GM12878 (cell line): ENCODE measurements around the gene FGFRL1. TPM values are rescaled to one million over a fixed set of nuclear protein-coding genes. Genes with fewer than 3 reads are reported as not detected.

Source experiments
- ATAC-seq: fragments of 200-7000 bp; cut with Tn5 transposase; 3 replicates; pipeline ENCODE4 v1.9.1; 2020; ENCODE audit warnings: mild to moderate bottlenecking, moderate library complexity
- BruUV-seq: library from RNA; stranded (reverse); fragments of 400-500 nt; replicated peaks from 2 replicates; lab custom pipeline; 2021; lab: Mats Ljungman, UMichigan
- CTCF ChIA-PET: fragments of 300-600 bp; sonication (Branson Sonifier 250); formaldehyde crosslinking; extraction: SDS; loops from one replicate; lab custom pipeline; 2021; ENCODE audit warnings: inconsistent platforms; lab: Yijun Ruan, JAX
- POLR2A ChIA-PET: fragments of 350-600 bp; formaldehyde crosslinking; extraction: SDS; loops from one replicate; lab custom pipeline; 2021; ENCODE audit warnings: inconsistent platforms; lab: Charles Lee
- RAD21 ChIA-PET: fragments of 300-600 bp; sonication (Branson Sonifier 250); formaldehyde crosslinking; loops from one replicate; lab custom pipeline; 2023; ENCODE audit warnings: antibody characterized with exemption; ENCODE audit not compliant: unreplicated experiment; lab: Charles Lee
- SMC1A ChIA-PET: fragments of 300-600 bp; sonication (Branson Sonifier 250); formaldehyde crosslinking; loops from one replicate; lab custom pipeline; 2023; ENCODE audit not compliant: unreplicated experiment, uncharacterized antibody; lab: Charles Lee
- DNase-seq: peaks from one replicate; pipeline ENCODE4 v3.0.0-alpha.2; 2011; ENCODE audit warnings: low read depth, low spot score
- FAIRE-seq: peaks from 3 replicates; lab custom pipeline; 2011; peaks lifted over from hg19 to GRCh38; lab: Jason Lieb, UNC
- H2AFZ ChIP-seq: 2 replicates; pipeline ENCODE4 v1.6.0; 2011; ENCODE audit warnings: low read depth, low read length, control low read depth; ENCODE audit not compliant: control insufficient read depth
- H3K27ac ChIP-seq: 2 replicates; pipeline ENCODE4 v1.5.1; 2011; ENCODE audit warnings: control low read depth; ENCODE audit not compliant: control insufficient read depth, insufficient read depth
- H3K27me3 ChIP-seq, 2 experiments: replicated peaks in 1 of 2; 2 replicates each; pipeline versions ENCODE4 v1.6.0 to v1.6.1; 2011; ENCODE audit warnings: low read length in 1 of 2; ENCODE audit not compliant: control insufficient read depth in 2 of 2, insufficient read depth in 2 of 2
- H3K36me3 ChIP-seq, 2 experiments: 2 replicates each; pipeline ENCODE4 v1.5.1; 2011; ENCODE audit warnings: low read length in 1 of 2; ENCODE audit not compliant: control insufficient read depth in 2 of 2, insufficient read depth in 2 of 2
- H3K4me1 ChIP-seq: 2 replicates; pipeline ENCODE4 v1.6.1; 2011; ENCODE audit warnings: mild to moderate bottlenecking, low read length, moderate library complexity, mixed read lengths; ENCODE audit not compliant: control insufficient read depth, insufficient read depth
- H3K4me2 ChIP-seq: 2 replicates; pipeline ENCODE4 v1.6.0; 2011; ENCODE audit warnings: control low read depth; ENCODE audit not compliant: control insufficient read depth, insufficient read depth
- H3K4me3 ChIP-seq: fragments of 200-600 bp; sonication (generic); 2 replicates; pipeline ENCODE4 v1.5.1; 2016
- H3K79me2 ChIP-seq: 2 replicates; pipeline ENCODE4 v1.6.0; 2011; ENCODE audit warnings: low read length; ENCODE audit not compliant: control insufficient read depth, insufficient read depth
- H3K9ac ChIP-seq: 2 replicates; pipeline ENCODE4 v1.8.0; 2011; ENCODE audit warnings: low read length, control low read depth, mixed read lengths; ENCODE audit not compliant: control insufficient read depth, insufficient read depth
- H3K9me3 ChIP-seq: replicated peaks from 3 replicates; pipeline ENCODE4 v1.5.1; 2011; ENCODE audit warnings: mild to moderate bottlenecking, low read length; ENCODE audit not compliant: control insufficient read depth, insufficient read depth
- H4K20me1 ChIP-seq: 2 replicates; pipeline ENCODE4 v1.6.0; 2011; ENCODE audit not compliant: control insufficient read depth, insufficient read depth
- BRCA1 ChIP-seq: IDR thresholded peaks from 2 replicates; pipeline ENCODE4 v1.6.1; 2011; ENCODE audit warnings: low read depth, low read length, improper control_type of control experiment
- NFIC ChIP-seq: IDR thresholded peaks from 2 replicates; pipeline ENCODE4 v1.6.1; 2012; ENCODE audit warnings: low read depth, mild to moderate bottlenecking, inconsistent platforms, low read length, moderate library complexity
- PAX5 ChIP-seq: IDR thresholded peaks from 2 replicates; pipeline ENCODE4 v1.6.1; 2011; ENCODE audit warnings: low read depth, low read length, borderline replicate concordance
- PML ChIP-seq: IDR thresholded peaks from 2 replicates; pipeline ENCODE4 v1.6.1; 2012; ENCODE audit warnings: low read length, inconsistent platforms
- REST ChIP-seq: IDR thresholded peaks from 2 replicates; pipeline ENCODE4 v1.6.1; 2012; ENCODE audit warnings: mild to moderate bottlenecking, low read depth, low read length
- STAT1 ChIP-seq: fragments of 450-650 bp; conservative IDR thresholded peaks from 2 replicates; pipeline ENCODE4 v1.6.1; 2014; ENCODE audit warnings: antibody characterized with exemption, mild to moderate bottlenecking
- ZNF217 ChIP-seq: fragments of 450-650 bp; IDR thresholded peaks from 2 replicates; pipeline ENCODE4 v1.6.1; 2017; ENCODE audit warnings: antibody characterized with exemption, mild to moderate bottlenecking
- WGBS: methylation state at CpG from one replicate; pipeline ENCODE4 v1.1.6; 2016; ENCODE audit warnings: low lambda C conversion rate; ENCODE audit not compliant: insufficient replicate concordance, insufficient coverage; ENCODE audit errors: missing lambda C conversion rate; 5-methylcytosine and 5-hydroxymethylcytosine counted together
- in situ Hi-C: fragments of 300-500 bp; cut with MboI; formaldehyde crosslinking; loops from 9 replicates; pipeline ENCODE4 v1.14.3; 2018; ENCODE audit warnings: mixed read lengths
- intact Hi-C: fragments of 100-400 bp; cut with micrococcal nuclease; formaldehyde crosslinking; loops from one replicate; pipeline ENCODE4 v1.14.2; 2022; ENCODE audit not compliant: unreplicated experiment
- polyA plus RNA-seq, 11 experiments: library from polyadenylated mRNA; depleted of rRNA in 4 of 11; unstranded in 6 of 11; stranded (reverse) in 5 of 11; fragments of >200 nt; fragmentation: Nextera tagmentation in 4 of 11; fragmentation: Illumina TruSeq in 1 of 11; extraction: Ambion mirVana in 4 of 11; extraction: Trizol in 1 of 11; gene quantifications; 1 replicate in 1 of 11; 2 replicates in 10 of 11; pipeline versions ENCODE4 v1.2.1 to v1.2.3, GENCODE V29; 2011 to 2016; ENCODE audit warnings: inconsistent platforms in 2 of 11, missing spikeins in 2 of 11, low read depth in 1 of 11
- total RNA-seq, 4 experiments: library from RNA; depleted of rRNA in 3 of 4; stranded (reverse); fragments of >200 nt in 3 of 4; fragmentation: Illumina TruSeq in 1 of 4; extraction: Trizol in 1 of 4; gene quantifications; 2 replicates each; pipeline versions ENCODE4 v1.2.1 to v1.2.3, GENCODE V29; 2013 to 2021
- TF ChIP-seq, protein P1 (sequence below): fragments of 450-650 bp; formaldehyde crosslinking; IDR thresholded peaks from 2 replicates; pipeline ENCODE4 v1.5.0; 2022; ENCODE audit warnings: mild to moderate bottlenecking, missing genetic modification characterization

Gene FGFRL1
- total and polyA plus RNA-seq, 10 of the 15 experiments (the other 5 are each of a cell fraction or from before 2014, with no cell fraction given), result 0.02 to 1.5 (median 0.29) TPM; not detected in 2

DNA sequence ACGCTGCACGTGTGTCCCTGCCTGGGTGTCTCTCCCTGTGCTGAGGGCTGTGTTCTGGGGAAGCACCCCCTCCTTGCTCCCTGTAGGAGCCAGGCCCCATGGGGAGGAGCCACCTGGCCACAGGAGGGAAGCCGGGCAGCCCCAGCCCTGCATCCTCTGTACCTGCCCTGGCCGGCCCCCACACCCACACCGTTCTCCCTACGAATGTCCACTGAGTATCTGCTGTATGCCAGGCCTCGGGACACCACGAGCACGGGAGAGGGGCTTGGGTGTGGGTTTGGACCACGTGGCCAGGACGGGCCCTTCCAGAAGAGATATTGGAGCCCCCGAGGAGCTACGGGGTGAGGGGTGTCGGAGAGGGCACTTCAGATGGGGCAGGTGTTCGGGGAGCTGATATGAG lies 6.3 kb downstream of the FGFRL1 start:
- WGBS, result 34% methylated on average over 13 of the region's 15 CpGs
- Histone ChIP-seq H3K27ac (no peak overlapping the region), H3K79me2 (no peaks in the 10 kb centered on the region), H3K4me1 (peaks cover 11% of the 10 kb centered on the region), H3K4me2 (no peak overlapping the region), H3K4me3 (no peak overlapping the region), H2AFZ (no peak overlapping the region), H3K9me3 (no peaks in the 10 kb centered on the region), H4K20me1 (no peaks in the 10 kb centered on the region; the same call in 1 of the 2 replicates), H3K9ac (no peak overlapping the region), H3K36me3 (no peaks in the 10 kb centered on the region), H3K27me3 (no peaks in the 10 kb centered on the region)
- ChIA-PET POLR2A (no interaction called here), CTCF (no interaction called here), SMC1A (no interaction called here), RAD21 (no interaction called here)
- intact Hi-C loops, result no loop called here
- no peak for TF ChIP-seq NFIC
- TF ChIP-seq PAX5, result no peak
- no TSS peak for BruUV-seq
- FAIRE-seq (no peak), DNase-seq (no peak), ATAC-seq (no peak)
- in situ Hi-C loops, result no loop called here

- H3K4me3 ChIP-seq, result no peak overlapping the region
These were observed 7.0 kb downstream of the FGFRL1 start for GRCh38 chr4:1018147-1019020.

More at GRCh38 chr4:1018147-1019020, 7.0 kb downstream of the FGFRL1 start:
- FAIRE-seq, result no peak
- Histone ChIP-seq H3K4me2 (no peak overlapping the region), H3K9me3 (no peaks in the 10 kb centered on the region), H3K4me1 (peaks cover 11% of the 10 kb centered on the region), H3K79me2 (no peaks in the 10 kb centered on the region), H3K9ac (no peak overlapping the region), H3K27ac (no peak overlapping the region), H4K20me1 (no peaks in the 10 kb centered on the region), H2AFZ (no peak overlapping the region), H3K36me3 (no peaks in the 10 kb centered on the region), H3K27me3 (no peaks in the 10 kb centered on the region)
- no peak for DNase-seq
- ChIA-PET RAD21 (no interaction called here), SMC1A (no interaction called here), CTCF (no interaction called here), POLR2A (no interaction called here)
- BruUV-seq, result no TSS peak
- no peak for TF ChIP-seq REST
- TF ChIP-seq PML, result no peak
- TF ChIP-seq BRCA1, result no peak
- TF ChIP-seq PAX5, result no peak
- TF ChIP-seq STAT1, result no peak
- TF ChIP-seq, protein P1, sequence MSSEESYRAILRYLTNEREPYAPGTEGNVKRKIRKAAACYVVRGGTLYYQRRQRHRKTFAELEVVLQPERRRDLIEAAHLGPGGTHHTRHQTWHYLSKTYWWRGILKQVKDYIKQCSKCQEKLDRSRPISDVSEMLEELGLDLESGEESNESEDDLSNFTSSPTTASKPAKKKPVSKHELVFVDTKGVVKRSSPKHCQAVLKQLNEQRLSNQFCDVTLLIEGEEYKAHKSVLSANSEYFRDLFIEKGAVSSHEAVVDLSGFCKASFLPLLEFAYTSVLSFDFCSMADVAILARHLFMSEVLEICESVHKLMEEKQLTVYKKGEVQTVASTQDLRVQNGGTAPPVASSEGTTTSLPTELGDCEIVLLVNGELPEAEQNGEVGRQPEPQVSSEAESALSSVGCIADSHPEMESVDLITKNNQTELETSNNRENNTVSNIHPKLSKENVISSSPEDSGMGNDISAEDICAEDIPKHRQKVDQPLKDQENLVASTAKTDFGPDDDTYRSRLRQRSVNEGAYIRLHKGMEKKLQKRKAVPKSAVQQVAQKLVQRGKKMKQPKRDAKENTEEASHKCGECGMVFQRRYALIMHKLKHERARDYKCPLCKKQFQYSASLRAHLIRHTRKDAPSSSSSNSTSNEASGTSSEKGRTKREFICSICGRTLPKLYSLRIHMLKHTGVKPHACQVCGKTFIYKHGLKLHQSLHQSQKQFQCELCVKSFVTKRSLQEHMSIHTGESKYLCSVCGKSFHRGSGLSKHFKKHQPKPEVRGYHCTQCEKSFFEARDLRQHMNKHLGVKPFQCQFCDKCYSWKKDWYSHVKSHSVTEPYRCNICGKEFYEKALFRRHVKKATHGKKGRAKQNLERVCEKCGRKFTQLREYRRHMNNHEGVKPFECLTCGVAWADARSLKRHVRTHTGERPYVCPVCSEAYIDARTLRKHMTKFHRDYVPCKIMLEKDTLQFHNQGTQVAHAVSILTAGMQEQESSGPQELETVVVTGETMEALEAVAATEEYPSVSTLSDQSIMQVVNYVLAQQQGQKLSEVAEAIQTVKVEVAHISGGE (CRISPR knock-in tag), result no peak
- TF ChIP-seq ZNF217, result no peak
- in situ Hi-C loops (no loop called here), intact Hi-C loops (no loop called here)
- ATAC-seq, result no peak
- 62% methylated on average over 19 of the region's 29 CpGs for WGBS
